T-helper 1 cell (primary cell): Measurements from ENCODE around the gene STMN3.
"Not testable (repeated sequence)": the region's sequence is repeated elsewhere in the genome, so short reads cannot be mapped to it uniquely, and the experiment has no call there.

Source experiments
- DNase-seq, 5 donors: peaks; one replicate each; pipeline ENCODE4 v3.0.0-alpha.2; 2012 to 2020

The STMN3 gene

GRCh38 chr20:63678667-63679465 is 25.6 kb upstream of the STMN3 start:
- no peak for DNase-seq

- no peak for DNase-seq
Measured at GRCh38 chr20:63678071-63678470, 24.8 kb upstream of the STMN3 start.

- DNase-seq, result no peak
Measured at GRCh38 chr20:63675681-63676368, 22.6 kb upstream of the STMN3 start.

- no peak for DNase-seq
Measured at GRCh38 chr20:63673951-63674350, 20.7 kb upstream of the STMN3 start.

- no peak for DNase-seq
Measured at GRCh38 chr20:63672666-63673065, 19.4 kb upstream of the STMN3 start.

- not testable (repeated sequence) for DNase-seq
Measured at GRCh38 chr20:63671695-63672094, 18.5 kb upstream of the STMN3 start.

GRCh38 chr20:63668351-63668750 is 15.1 kb upstream of the STMN3 start:
- DNase-seq, result no peak

GRCh38 chr20:63667858-63668257 is 14.6 kb upstream of the STMN3 start:
- DNase-seq, result no peak

- DNase-seq, result no peak
Measured at GRCh38 chr20:63665708-63666107, 12.5 kb upstream of the STMN3 start.

GRCh38 chr20:63664861-63665594 is 11.8 kb upstream of the STMN3 start:
- DNase-seq, result no peak

- DNase-seq, result no peak
Measured at GRCh38 chr20:63664143-63664851, 11.1 kb upstream of the STMN3 start.

- no peak for DNase-seq
Measured at GRCh38 chr20:63663332-63664066, 10.3 kb upstream of the STMN3 start.

GRCh38 chr20:63662813-63663189 is 9.6 kb upstream of the STMN3 start:
- DNase-seq, result no peak

- no peak for DNase-seq
Measured at GRCh38 chr20:63661959-63662812, 9.0 kb upstream of the STMN3 start.

GRCh38 chr20:63661108-63661507 is 7.9 kb upstream of the STMN3 start:
- no peak for DNase-seq

- no peak for DNase-seq
Measured at GRCh38 chr20:63660622-63661021, 7.4 kb upstream of the STMN3 start.

GRCh38 chr20:63660174-63660573 is 7.0 kb upstream of the STMN3 start:
- DNase-seq, result not testable (repeated sequence)

GRCh38 chr20:63659370-63659769 is 6.1 kb upstream of the STMN3 start:
- no peak for DNase-seq

GRCh38 chr20:63658749-63659187 is 5.5 kb upstream of the STMN3 start:
- no peak for DNase-seq

GRCh38 chr20:63657937-63658748 is 4.9 kb upstream of the STMN3 start, which contains the start of gene RTEL1:
Gene RTEL1 (plus strand): TSS chr20:63658312. CDS start chr20:63659403, 1,091 bp downstream.
- peak; percentile 68 to 88 (median 80) for DNase-seq
